WTC11 (cell line): ENCODE results near the gene ZNHIT2.

ENCODE experiments used
- ATF2 ChIP-seq: sonication (generic); formaldehyde crosslinking; IDR thresholded peaks from 2 replicates; pipeline ENCODE4 v1.8.1; 2022; ENCODE audit warnings: low read depth, missing genetic modification reagents, borderline replicate concordance
- CTCF ChIP-seq: fragments of 200-600 bp; IDR thresholded peaks from 2 replicates; pipeline ENCODE4 v1.8.0; 2022; ENCODE audit warnings: antibody characterized with exemption
- ESRRA ChIP-seq: sonication (generic); formaldehyde crosslinking; IDR thresholded peaks from 2 replicates; pipeline ENCODE4 v1.8.1; 2022; ENCODE audit warnings: mild to moderate bottlenecking, missing genetic modification reagents, borderline replicate concordance
- JUN ChIP-seq: sonication (generic); formaldehyde crosslinking; IDR thresholded peaks from 2 replicates; pipeline ENCODE4 v1.8.0; 2023; ENCODE audit warnings: mild to moderate bottlenecking, missing genetic modification reagents
- KAT7 ChIP-seq: sonication (generic); formaldehyde crosslinking; IDR thresholded peaks from 2 replicates; pipeline ENCODE4 v1.8.1; 2023; ENCODE audit warnings: missing genetic modification reagents, mild to moderate bottlenecking, borderline replicate concordance
- NFYB ChIP-seq: sonication (generic); formaldehyde crosslinking; conservative IDR thresholded peaks from 2 replicates; pipeline ENCODE4 v1.8.0; 2022; ENCODE audit warnings: low read depth, missing genetic modification reagents
- PRDM15 ChIP-seq: sonication (generic); formaldehyde crosslinking; IDR thresholded peaks from 2 replicates; pipeline ENCODE4 v1.8.0; 2022; ENCODE audit warnings: missing genetic modification reagents
- RELA ChIP-seq: sonication (generic); formaldehyde crosslinking; IDR thresholded peaks from 2 replicates; pipeline ENCODE4 v1.8.1; 2022; ENCODE audit warnings: missing genetic modification reagents, mild to moderate bottlenecking, borderline replicate concordance
- SP1 ChIP-seq: sonication (generic); formaldehyde crosslinking; conservative IDR thresholded peaks from 2 replicates; pipeline ENCODE4 v1.8.1; 2022; ENCODE audit warnings: missing genetic modification reagents
- TEAD1 ChIP-seq: sonication (generic); formaldehyde crosslinking; IDR thresholded peaks from 2 replicates; pipeline ENCODE4 v1.8.0; 2022; ENCODE audit warnings: mild to moderate bottlenecking, missing genetic modification reagents
- USF2 ChIP-seq: sonication (generic); formaldehyde crosslinking; IDR thresholded peaks from 2 replicates; pipeline ENCODE4 v1.8.1; 2023; ENCODE audit warnings: mild to moderate bottlenecking, missing genetic modification reagents, moderate library complexity
- ZNF263 ChIP-seq: sonication (generic); formaldehyde crosslinking; IDR thresholded peaks from 2 replicates; pipeline ENCODE4 v1.8.1; 2022; ENCODE audit warnings: low read depth, mild to moderate bottlenecking, moderate library complexity, missing genetic modification reagents

GRCh38 chr11:65131895-65132237 lies 14.4 kb upstream of the ZNHIT2 start:
- TF ChIP-seq KAT7 (CRISPR knock-in tag) = no peak
- TF ChIP-seq PRDM15 (CRISPR knock-in tag) = no peak
- TF ChIP-seq CTCF = no peak
- no peak for TF ChIP-seq SP1
- TF ChIP-seq ESRRA = no peak
- no peak for TF ChIP-seq RELA (CRISPR knock-in tag)
- no peak for TF ChIP-seq ATF2 (CRISPR knock-in tag)
- TF ChIP-seq TEAD1 (CRISPR knock-in tag) = no peak
- TF ChIP-seq JUN (CRISPR knock-in tag) = no peak
- TF ChIP-seq USF2 = no peak
- TF ChIP-seq NFYB (CRISPR knock-in tag) = no peak
- TF ChIP-seq ZNF263 (CRISPR knock-in tag) = no peak
